H1 (cell line): Measurements from ENCODE around the gene COL5A1. TPM values are rescaled to one million over a fixed set of nuclear protein-coding genes. Genes with fewer than 3 reads are reported as not detected.

Experiments used
- CTCF ChIA-PET: fragments of 300-600 bp; sonication (Branson Sonifier 250); formaldehyde crosslinking; loops from one replicate; lab custom pipeline; 2021; ENCODE audit not compliant: partially characterized antibody; lab: Charles Lee
- POLR2A ChIA-PET: fragments of 300-600 bp; sonication (Branson Sonifier 250); formaldehyde crosslinking; loops from one replicate; lab custom pipeline; 2021; ENCODE audit warnings: inconsistent platforms; ENCODE audit not compliant: partially characterized antibody; lab: Charles Lee
- DNase-seq, 2 experiments: peaks; one replicate each; pipeline versions ENCODE4 v3.0.0 to v3.0.0-alpha.2; 2010 to 2022; ENCODE audit warnings: low spot score in 2 of 2, low read depth in 1 of 2, mixed read lengths in 1 of 2
- FAIRE-seq: peaks from 2 replicates; lab custom pipeline; 2011; peaks lifted over from hg19 to GRCh38; lab: Jason Lieb, UNC
- H2AFZ ChIP-seq: 2 replicates; pipeline ENCODE4 v1.8.1; 2012; ENCODE audit warnings: low read length, inconsistent platforms
- H2AK5ac ChIP-seq: 2 replicates; pipeline ENCODE4 v1.6.1; 2013; ENCODE audit warnings: low read depth, low read length
- H2BK120ac ChIP-seq: replicated peaks from 2 replicates; pipeline ENCODE3; 2013; ENCODE audit warnings: low read depth, low read length, inconsistent platforms
- H2BK12ac ChIP-seq: 2 replicates; pipeline ENCODE4 v1.6.1; 2013; ENCODE audit warnings: low read depth, low read length
- H2BK15ac ChIP-seq: 2 replicates; pipeline ENCODE4 v1.6.1; 2013; ENCODE audit warnings: low read length
- H2BK20ac ChIP-seq: 2 replicates; pipeline ENCODE4 v1.6.1; 2013; ENCODE audit warnings: low read length
- H2BK5ac ChIP-seq: 2 replicates; pipeline ENCODE4 v1.6.1; 2013; ENCODE audit warnings: low read depth, low read length
- H3K14ac ChIP-seq: 2 replicates; pipeline ENCODE4 v1.6.1; 2013; ENCODE audit warnings: inconsistent platforms; ENCODE audit not compliant: insufficient read length
- H3K18ac ChIP-seq: 2 replicates; pipeline ENCODE4 v1.6.1; 2013; ENCODE audit warnings: low read length; ENCODE audit errors: extremely low read depth
- H3K23ac ChIP-seq: 2 replicates; pipeline ENCODE4 v1.6.1; 2013; ENCODE audit warnings: inconsistent platforms; ENCODE audit not compliant: insufficient read length
- H3K23me2 ChIP-seq: 2 replicates; pipeline ENCODE4 v1.6.1; 2013; ENCODE audit warnings: low read depth, low read length
- H3K27ac ChIP-seq: 2 replicates; pipeline ENCODE4 v1.6.1; 2011; ENCODE audit warnings: low read depth, low read length, inconsistent platforms
- H3K27me3 ChIP-seq, 4 experiments: replicated peaks in 1 of 4; 1 replicate in 1 of 4; 2 replicates in 3 of 4; pipeline versions ENCODE4 v1.6.1 to v1.8.1; 2011 to 2013; ENCODE audit warnings: low read length in 3 of 4, mild to moderate bottlenecking in 3 of 4, inconsistent platforms in 2 of 4, mixed read lengths in 2 of 4, moderate library complexity in 1 of 4; ENCODE audit not compliant: control insufficient read depth in 3 of 4, insufficient read depth in 3 of 4; ENCODE audit errors: extremely low read depth in 1 of 4
- H3K36me3 ChIP-seq, 4 experiments: 2 replicates each; pipeline versions ENCODE4 v1.6.1 to v1.8.1; 2011 to 2013; ENCODE audit warnings: mild to moderate bottlenecking in 4 of 4, low read length in 3 of 4, moderate library complexity in 2 of 4, control low read depth in 1 of 4, inconsistent platforms in 1 of 4; ENCODE audit not compliant: insufficient read depth in 4 of 4, control insufficient read depth in 2 of 4
- H3K4ac ChIP-seq: replicated peaks from 2 replicates; pipeline ENCODE3; 2013; ENCODE audit warnings: low read length, low read depth, mixed read lengths, inconsistent platforms; ENCODE audit not compliant: insufficient read length
- H3K4me1 ChIP-seq, 4 experiments: replicated peaks in 1 of 4; 1 replicate in 1 of 4; 2 replicates in 3 of 4; pipeline versions ENCODE4 v1.6.1 to v1.8.1; 2011 to 2013; ENCODE audit warnings: low read length in 3 of 4, inconsistent platforms in 2 of 4, mixed read lengths in 1 of 4; ENCODE audit not compliant: insufficient read depth in 4 of 4, control insufficient read depth in 3 of 4
- H3K4me2 ChIP-seq, 2 experiments: 2 replicates each; pipeline versions ENCODE4 v1.6.1 to v1.8.1; 2011 to 2013; ENCODE audit warnings: low read depth in 2 of 2, low read length in 2 of 2, control low read depth in 1 of 2, inconsistent platforms in 1 of 2, mild to moderate bottlenecking in 1 of 2; ENCODE audit not compliant: insufficient read depth in 1 of 2
- H3K4me3 ChIP-seq, 4 experiments: fragments of 200-600, 300-600 bp in 1 of 4; sonication (generic), shearing (Covaris generic), sonication (Bioruptor Twin) in 1 of 4; 2 replicates each; pipeline versions ENCODE4 v1.5.1 to v1.8.1; 2011 to 2016; ENCODE audit warnings: low read length in 4 of 4, low read depth in 3 of 4, control low read depth in 2 of 4, inconsistent platforms in 2 of 4, mild to moderate bottlenecking in 2 of 4, mixed read lengths in 1 of 4, moderate library complexity in 1 of 4; ENCODE audit not compliant: insufficient read depth in 2 of 4; ENCODE audit errors: extremely low read depth in 1 of 4
- H3K56ac ChIP-seq: replicated peaks from 2 replicates; pipeline ENCODE3; 2013; ENCODE audit warnings: low read depth, mild to moderate bottlenecking, mixed read lengths, low read length, inconsistent platforms; ENCODE audit not compliant: insufficient read length
- H3K79me1 ChIP-seq: 2 replicates; pipeline ENCODE4 v1.6.1; 2013; ENCODE audit warnings: low read depth, low read length, control low read depth
- H3K79me2 ChIP-seq, 2 experiments: 2 replicates each; pipeline versions ENCODE4 v1.6.1 to v1.8.1; 2012 to 2013; ENCODE audit warnings: low read length in 2 of 2, mild to moderate bottlenecking in 2 of 2, inconsistent platforms in 1 of 2; ENCODE audit not compliant: insufficient read depth in 2 of 2, control insufficient read depth in 1 of 2
- H3K9ac ChIP-seq, 4 experiments: replicated peaks in 1 of 4; 1 replicate in 1 of 4; 2 replicates in 3 of 4; pipeline versions ENCODE4 v1.6.1 to v1.8.1; 2011 to 2013; ENCODE audit warnings: low read depth in 3 of 4, low read length in 3 of 4, control low read depth in 2 of 4, mild to moderate bottlenecking in 2 of 4, moderate library complexity in 2 of 4, inconsistent platforms in 1 of 4; ENCODE audit errors: extremely low read depth in 1 of 4
- H3K9me3 ChIP-seq, 2 experiments: 2 replicates each; pipeline versions ENCODE4 v1.6.1 to v1.8.1; 2012 to 2013; ENCODE audit warnings: mild to moderate bottlenecking in 2 of 2, moderate library complexity in 2 of 2, control low read depth in 1 of 2, inconsistent platforms in 1 of 2, low read depth in 1 of 2, low read length in 1 of 2, mixed read lengths in 1 of 2; ENCODE audit not compliant: insufficient read depth in 2 of 2
- H4K20me1 ChIP-seq, 2 experiments: replicated peaks in 1 of 2; 2 replicates each; pipeline versions ENCODE3 to v1.8.1; 2011 to 2013; ENCODE audit warnings: inconsistent platforms in 2 of 2, low read length in 2 of 2, mild to moderate bottlenecking in 1 of 2; ENCODE audit not compliant: insufficient read depth in 2 of 2, control insufficient read depth in 1 of 2
- H4K5ac ChIP-seq: 2 replicates; pipeline ENCODE4 v1.6.1; 2013; ENCODE audit warnings: low read length, low read depth, mixed read lengths, inconsistent platforms; ENCODE audit not compliant: insufficient read length
- H4K8ac ChIP-seq: 2 replicates; pipeline ENCODE4 v1.8.0; 2013; ENCODE audit warnings: mild to moderate bottlenecking, moderate library complexity, low read length, inconsistent platforms; ENCODE audit not compliant: insufficient read depth; ENCODE audit errors: extremely low read depth
- H4K91ac ChIP-seq: replicated peaks from 2 replicates; pipeline ENCODE3; 2013; ENCODE audit warnings: low read length, mixed read lengths, inconsistent platforms; ENCODE audit not compliant: insufficient read length
- FOSL1 ChIP-seq: IDR thresholded peaks from 2 replicates; pipeline ENCODE4 v1.6.1; 2011; ENCODE audit warnings: mild to moderate bottlenecking, low read depth, low read length, moderate library complexity; ENCODE audit not compliant: insufficient read depth
- WGBS, 2 experiments: shearing (Covaris generic) in 1 of 2; methylation state at CpG; one replicate each; pipeline versions ENCODE4 v1.1.6 to v1.1.7; 2013 to 2015; ENCODE audit warnings: low lambda C conversion rate in 2 of 2, mixed read lengths in 2 of 2, inconsistent platforms in 1 of 2, low coverage in 1 of 2, missing lambda C conversion rate in 1 of 2; ENCODE audit not compliant: insufficient replicate concordance in 2 of 2, insufficient coverage in 1 of 2, insufficient read length in 1 of 2; ENCODE audit errors: extremely low coverage in 1 of 2, missing lambda C conversion rate in 1 of 2; 5-methylcytosine and 5-hydroxymethylcytosine counted together
- polyA plus RNA-seq, 7 experiments: library from polyadenylated mRNA; depleted of rRNA in 3 of 7; stranded (reverse) in 5 of 7; unstranded in 2 of 7; fragments of >200 nt in 5 of 7; fragments of 200-250 nt in 2 of 7; gene quantifications; 1 replicate in 5 of 7; 2 replicates in 1 of 7; 4 replicates in 1 of 7; pipeline versions ENCODE4 v1.2.1 to v1.2.3, GENCODE V29; 2011 to 2013; ENCODE audit warnings: missing spikeins in 2 of 7, mixed read lengths in 2 of 7
- total RNA-seq: library from RNA; stranded (reverse); fragmentation: NEBNext Ultra II Directional; extraction: Animal tissue kit (Norgen Biotek cat#: 25700); gene quantifications from 2 replicates; pipeline ENCODE4 v1.2.1, GENCODE V29; 2021

COL5A1 gene
- total and polyA plus RNA-seq, 2 of the 8 experiments (the other 6 are each of a cell fraction or from before 2014, with no cell fraction given): 3.8 to 12.0 TPM

GRCh38 chr9:134679616-134680392, 38.2 kb downstream of the COL5A1 start:
- Histone ChIP-seq H2BK120ac (no peak overlapping the region), H3K23me2 (peaks cover 4% of the 10 kb centered on the region; the same call in 1 of the 2 replicates), H3K79me1 (no peaks in the 10 kb centered on the region; the same call in 1 of the 2 replicates), H3K4me1 (peaks cover 0 to 5% (median 0%) of the 10 kb centered on the region in 4 experiments; a peak in 2 of 7 replicates), H3K4me2 (no peak overlapping the region), H3K18ac (no peak overlapping the region), H4K5ac (no peak overlapping the region), H3K14ac (no peak overlapping the region), H2AFZ (no peak overlapping the region), H3K9ac (no peak overlapping the region), H4K20me1 (no peaks in the 10 kb centered on the region), H2AK5ac (no peak overlapping the region), H3K27ac (no peak overlapping the region), H3K9me3 (no peaks in the 10 kb centered on the region), H3K4ac (no peak overlapping the region), H3K27me3 (no peaks in the 10 kb centered on the region), H2BK20ac (no peak overlapping the region), H4K8ac (no peak overlapping the region), H4K91ac (no peak overlapping the region), H2BK12ac (no peak overlapping the region), H3K23ac (no peak overlapping the region), H2BK5ac (no peak overlapping the region), H2BK15ac (no peak overlapping the region), H3K36me3 (no peaks in the 10 kb centered on the region), H3K56ac (no peak overlapping the region), H3K4me3 (no peak overlapping the region), H3K79me2 (no peaks in the 10 kb centered on the region)
- WGBS, 2 experiments: 90% methylated on average over 12 of the region's 19 CpGs; no CpG with 5 or more reads in 1 of the 2 experiments
- POLR2A ChIA-PET: no interaction called here
- CTCF ChIA-PET: interaction anchor here (0.6 to 6.3 kb wide), 6 partner anchors 11 to 1765 kb away, joined by 3 to 54 read pairs (median 4); no protein-coding TSS in a partner anchor
- DNase-seq: no peak
- FAIRE-seq: no peak
- TF ChIP-seq FOSL1: no peak
